ENCODE measurements around the gene CLDN16. TPM values are rescaled to one million over a fixed set of nuclear protein-coding genes. Genes with fewer than 3 reads are reported as not detected.

CLDN16 gene
- total RNA-seq, 1 donor from 2014 or later = 41.8 TPM

GRCh38 chr3:190380184-190380583, 7.8 kb upstream of the CLDN16 start:
- DNase-seq (ENCODE audit: low read depth) = no peak

DNA sequence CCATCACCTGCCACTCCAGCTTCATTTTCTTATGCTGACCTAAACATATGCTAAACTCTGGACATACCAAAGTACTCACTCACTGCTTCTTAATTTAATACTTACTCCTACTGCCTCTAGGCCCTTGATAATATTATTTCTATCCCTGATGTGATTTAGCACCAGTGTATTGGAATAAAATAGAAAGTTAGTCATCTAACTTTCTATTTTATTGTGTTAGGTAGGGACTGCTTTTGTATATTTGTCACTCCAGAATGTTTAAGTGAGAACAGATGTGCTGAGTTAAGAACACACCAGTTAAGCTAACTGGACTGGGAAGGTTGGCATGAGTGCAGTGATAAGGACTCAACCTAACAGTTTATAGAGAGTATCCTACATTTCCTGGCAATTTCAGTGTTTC, 6.5 kb upstream of the CLDN16 start:
- no peak for DNase-seq (ENCODE audit: low read depth)

GRCh38 chr3:190382082-190382481, 5.9 kb upstream of the CLDN16 start:
- peak; percentile 100 for DNase-seq (ENCODE audit: low read depth)

DNA sequence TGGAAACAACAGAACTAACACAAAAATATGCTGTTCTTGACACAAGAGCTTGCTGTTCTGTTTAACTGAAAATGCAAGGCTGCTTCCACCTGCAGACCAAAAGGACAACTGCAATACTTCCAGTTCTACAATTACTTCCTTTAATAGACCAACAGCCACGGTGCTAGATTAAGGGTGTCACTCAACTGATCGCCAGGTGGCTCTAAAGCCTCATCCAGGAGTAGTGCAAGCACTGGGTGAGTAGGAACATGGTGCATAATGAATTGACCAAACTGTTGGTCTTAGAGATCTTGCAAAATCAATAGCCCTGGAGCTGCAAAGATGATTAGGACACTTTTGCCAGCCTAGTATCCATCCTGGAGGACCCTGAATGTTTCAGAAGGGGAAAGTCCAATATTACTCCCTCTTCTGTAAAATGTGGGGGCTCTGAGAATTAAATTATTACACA, 3.6 kb upstream of the CLDN16 start:
- peak; percentile 97 for DNase-seq (ENCODE audit: low read depth)

GRCh38 chr3:190385731-190386688, 2.0 kb upstream of the CLDN16 start:
- DNase-seq (ENCODE audit: low read depth) = peak; percentile 98

DNA sequence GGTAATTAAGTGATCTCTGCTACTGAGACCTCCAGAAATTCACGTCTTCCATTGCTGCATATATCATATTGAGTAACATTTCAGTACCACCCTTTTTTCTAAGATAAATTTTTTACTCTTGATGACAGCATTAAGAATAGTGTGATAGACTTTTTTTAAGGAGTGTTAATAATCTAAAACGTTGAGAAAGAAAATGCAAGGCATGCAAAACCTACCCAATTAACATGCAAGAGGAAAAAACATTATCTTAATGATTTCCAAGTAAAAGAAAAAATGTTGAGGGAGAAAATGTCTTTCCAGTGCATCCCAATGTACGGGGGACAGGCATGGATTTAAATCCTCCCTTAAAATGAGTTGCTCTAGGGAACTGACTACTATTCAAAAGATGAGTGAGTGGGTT, 740 bp downstream of the CLDN16 start:
- DNase-seq (ENCODE audit: low read depth) = no peak

DNA sequence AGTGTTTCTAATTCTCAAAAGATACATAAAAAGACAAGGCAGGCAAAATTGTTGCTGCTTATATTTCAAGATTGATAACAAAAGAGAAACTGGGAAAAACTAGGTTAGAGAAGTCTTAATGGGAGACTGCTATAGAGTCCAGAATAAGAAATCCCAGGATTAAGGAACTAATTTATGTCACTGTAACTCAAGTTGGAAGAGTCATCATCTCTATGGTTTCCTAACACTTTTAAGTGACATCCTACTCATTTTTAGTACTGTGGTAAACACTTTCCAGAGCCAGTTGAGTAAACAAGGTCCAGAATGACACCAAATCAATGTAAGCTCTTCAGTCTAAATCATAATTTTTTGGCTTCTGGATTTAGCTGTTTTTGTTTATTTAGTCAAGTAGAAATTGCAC, 8.0 kb downstream of the CLDN16 start:
- no peak for DNase-seq (ENCODE audit: low read depth)

- no peak for DNase-seq (ENCODE audit: low read depth)
These were observed 9.9 kb downstream of the CLDN16 start for GRCh38 chr3:190397889-190398288.

GRCh38 chr3:190399677-190400076, 11.7 kb downstream of the CLDN16 start:
- no peak for DNase-seq (ENCODE audit: low read depth)

DNA sequence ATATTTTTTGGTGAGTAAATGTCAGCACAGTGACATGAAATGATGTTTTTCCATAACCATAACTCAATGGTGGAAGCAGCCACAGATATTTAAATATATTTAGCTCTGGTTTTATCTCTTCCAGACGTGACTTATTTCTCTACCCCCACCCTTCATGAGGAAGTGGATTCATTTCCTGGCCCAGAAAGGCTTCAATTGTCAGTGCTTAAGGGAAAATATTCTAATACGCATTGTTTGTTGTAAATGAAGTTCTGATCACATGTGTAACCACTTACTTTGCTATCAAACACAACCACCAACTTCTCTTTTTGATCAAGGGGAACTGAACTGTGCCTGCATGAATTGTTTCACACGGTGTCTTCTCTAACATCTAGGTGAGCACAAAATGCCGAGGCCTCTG, 14.0 kb downstream of the CLDN16 start:
- DNase-seq (ENCODE audit: low read depth) = no peak

- DNase-seq (ENCODE audit: low read depth) = no peak
These were observed 16.8 kb downstream of the CLDN16 start for GRCh38 chr3:190404715-190405114.

DNA sequence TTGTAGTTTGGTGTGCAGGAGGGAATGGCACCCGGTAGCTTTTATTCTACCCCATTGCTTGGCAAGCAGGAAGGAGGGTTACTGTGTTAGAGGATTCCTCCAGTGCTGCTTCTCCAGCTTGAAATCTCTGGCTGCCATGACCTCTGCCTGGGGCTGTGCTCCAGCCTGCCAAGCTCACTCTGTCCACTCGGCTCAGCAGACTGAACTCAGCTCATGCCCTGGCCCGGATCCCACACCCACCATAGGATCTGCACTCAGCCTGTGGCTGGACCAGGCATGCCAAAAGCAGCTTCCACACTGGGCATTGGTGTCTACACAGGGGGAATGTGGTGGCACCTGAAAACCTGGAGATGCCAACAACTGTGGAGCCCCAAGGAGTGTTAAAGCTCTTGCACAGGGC, 26.3 kb downstream of the CLDN16 start:
- no peak for DNase-seq (ENCODE audit: low read depth)

DNA sequence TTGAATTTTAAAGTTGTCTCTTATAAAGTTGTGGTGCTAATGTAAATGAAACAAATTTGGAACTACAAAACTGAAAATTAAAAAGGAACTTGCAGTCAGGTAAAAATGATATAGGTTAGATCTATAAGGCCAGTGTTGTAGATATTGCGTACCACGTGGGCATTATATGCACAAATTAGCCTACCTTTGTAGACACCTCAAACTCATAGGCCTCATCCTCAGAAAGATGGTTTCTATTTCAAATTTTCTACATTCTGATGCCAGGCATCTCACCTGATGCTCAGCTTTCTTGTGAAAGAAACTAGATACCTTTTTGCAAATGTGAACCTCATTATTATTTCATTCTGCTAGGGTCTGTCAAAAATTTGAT, 36.1 kb downstream of the CLDN16 start:
- DNase-seq (ENCODE audit: low read depth) = no peak

DNA sequence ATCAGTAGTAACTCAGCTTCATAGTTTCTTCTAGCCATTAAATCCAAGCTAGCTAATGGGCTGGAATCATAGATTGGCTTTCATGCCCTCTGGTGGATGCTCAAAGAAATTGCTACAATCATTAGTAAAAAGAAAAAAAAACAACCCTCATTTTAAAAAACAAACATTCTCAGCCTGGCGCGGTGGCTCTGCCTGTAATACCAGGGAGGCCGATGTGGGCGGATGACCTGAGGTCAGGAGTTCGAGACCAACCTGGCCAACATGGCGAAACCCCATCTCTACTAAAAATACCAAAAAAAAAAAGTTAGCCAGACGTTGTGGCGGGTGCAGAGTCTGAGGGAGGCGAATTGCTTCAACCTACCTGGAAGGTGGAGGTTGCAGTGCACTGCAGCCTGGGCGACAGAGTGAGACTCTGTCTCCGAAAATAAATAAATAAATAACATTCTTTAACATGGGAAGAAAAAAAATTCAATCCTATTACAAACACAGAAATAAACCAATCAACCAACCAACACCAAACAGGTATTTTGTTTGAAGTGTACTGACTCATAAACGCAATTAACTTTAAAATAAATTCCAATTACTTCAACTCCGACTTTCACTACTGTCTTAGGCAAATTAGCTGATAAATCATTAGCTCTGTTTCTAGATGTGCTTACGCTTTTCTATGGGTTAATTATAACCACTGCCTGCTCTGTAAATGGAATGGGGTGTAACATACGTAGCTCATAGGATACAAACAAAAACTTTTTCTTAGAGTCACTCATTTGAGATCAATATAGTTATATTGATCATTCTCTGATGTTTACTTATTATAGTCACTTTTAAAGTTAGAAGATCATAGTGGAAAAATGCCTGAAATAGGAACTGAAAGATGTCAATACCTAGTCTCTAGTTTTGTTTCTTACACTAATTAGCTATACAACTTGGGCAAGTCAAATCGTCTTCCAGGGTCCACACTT, 36.8 kb downstream of the CLDN16 start:
- DNase-seq (ENCODE audit: low read depth) = peak; percentile 84

DNA sequence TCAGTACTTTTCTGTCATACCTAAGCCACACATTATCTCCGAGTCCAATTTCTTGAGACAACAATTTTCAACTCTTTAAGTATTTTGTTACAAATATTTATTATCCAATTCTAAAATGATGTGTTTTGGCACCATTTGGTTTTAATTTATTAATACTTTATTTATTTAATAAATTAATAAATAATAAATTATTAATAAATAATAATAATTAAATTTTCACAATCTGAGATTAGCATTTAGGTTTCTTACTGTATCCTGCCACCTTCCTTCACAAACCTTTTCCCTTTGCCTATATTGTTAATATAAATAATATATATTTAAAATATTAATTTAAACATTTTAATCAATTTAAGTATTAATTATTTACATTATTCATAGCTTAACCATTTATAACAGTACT, 37.9 kb downstream of the CLDN16 start:
- no peak for DNase-seq (ENCODE audit: low read depth)

DNA sequence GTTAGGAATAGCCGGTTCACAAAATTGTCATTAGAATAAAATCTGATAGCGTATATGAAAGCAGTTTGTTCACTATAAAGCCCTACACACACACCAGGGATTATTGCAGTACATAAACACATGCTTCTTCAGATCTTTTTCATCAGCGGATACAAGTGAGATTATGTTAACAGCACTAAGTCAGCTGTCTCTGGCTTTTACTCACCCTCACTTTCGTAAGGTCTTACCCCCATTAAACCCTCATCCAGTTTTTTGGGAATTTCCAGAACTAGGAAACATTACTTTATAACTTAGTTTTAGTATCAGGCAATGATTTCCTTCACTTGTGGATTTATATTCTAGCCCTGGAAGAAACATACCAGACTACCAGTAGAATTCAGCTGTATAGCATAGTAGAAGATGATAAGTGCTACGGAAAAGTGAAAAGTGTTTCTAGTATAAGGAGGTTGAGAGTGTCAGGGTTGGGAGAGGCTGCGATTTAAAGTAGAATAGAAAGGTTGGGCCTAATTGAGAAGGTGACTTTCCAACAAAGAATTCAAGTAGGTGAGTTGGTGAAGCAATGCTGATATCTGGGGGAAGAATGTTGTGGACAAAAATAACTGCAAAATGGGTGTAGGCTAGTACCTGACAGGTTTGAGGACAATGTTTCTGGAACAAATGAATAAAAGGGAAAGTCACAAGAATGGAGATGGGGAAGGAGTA, 39.0 kb downstream of the CLDN16 start:
- DNase-seq (ENCODE audit: low read depth) = no peak

DNA sequence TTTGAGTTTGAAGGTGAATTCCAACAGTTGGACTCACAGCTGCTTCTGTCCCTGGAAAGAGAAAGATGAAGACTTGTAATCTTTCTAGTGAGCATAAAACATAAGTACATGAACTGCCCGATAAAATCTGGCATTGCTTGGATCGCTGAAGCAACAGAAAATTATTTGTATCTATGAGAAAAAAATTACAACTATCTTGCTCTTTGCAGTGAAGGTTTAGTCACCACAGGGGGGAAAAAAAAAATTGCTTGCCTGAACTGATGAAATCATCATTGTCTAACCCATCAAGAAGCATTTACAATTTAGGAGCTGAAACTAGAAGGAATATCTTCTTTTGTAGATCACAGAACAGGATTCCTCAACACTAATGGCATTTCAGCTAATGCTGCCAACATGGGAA, 41.7 kb downstream of the CLDN16 start:
- DNase-seq (ENCODE audit: low read depth) = no peak

- no peak for DNase-seq (ENCODE audit: low read depth)
These were observed 42.9 kb downstream of the CLDN16 start for GRCh38 chr3:190430906-190431305.

GRCh38 chr3:190432216-190432615, 44.3 kb downstream of the CLDN16 start:
- DNase-seq (ENCODE audit: low read depth) = peak; percentile 69

DNA sequence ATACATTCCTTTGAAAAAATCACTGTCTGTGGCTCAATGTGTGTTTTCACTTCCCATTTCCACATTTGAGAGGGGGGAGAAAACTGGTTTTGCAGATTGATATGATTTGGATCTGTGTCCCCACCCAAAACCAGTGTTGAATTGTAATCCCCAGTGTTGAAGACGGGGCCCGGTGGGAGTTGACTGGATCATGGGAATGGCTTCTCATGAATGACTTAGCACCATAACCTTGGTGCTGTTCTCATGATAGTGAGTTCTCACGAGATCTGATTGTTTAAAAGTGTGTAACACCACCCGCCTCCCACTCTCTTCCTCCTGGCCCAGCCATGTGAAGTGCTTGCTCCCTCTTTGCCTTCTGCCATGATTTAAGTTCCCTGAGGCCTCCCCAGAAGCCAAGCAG, 45.7 kb downstream of the CLDN16 start:
- DNase-seq (ENCODE audit: low read depth) = no peak

DNA sequence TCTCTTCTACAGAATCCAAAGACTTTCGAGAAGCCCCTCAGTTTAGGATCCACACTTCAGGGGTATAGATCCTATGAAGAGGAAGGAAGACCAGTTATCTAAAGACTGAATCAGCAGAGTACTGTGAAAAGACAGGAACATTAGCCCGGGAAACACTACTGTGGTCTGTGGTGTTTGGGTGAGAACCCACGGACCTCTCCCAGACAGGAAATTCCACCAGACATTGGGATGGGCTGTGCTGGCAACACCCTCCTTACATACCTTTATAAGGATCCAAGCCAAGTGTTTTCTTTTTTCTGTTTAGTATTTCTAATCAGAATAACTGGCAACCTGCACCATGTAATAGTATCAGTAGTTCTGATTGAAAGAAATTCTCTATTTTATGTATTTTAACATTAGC, 47.7 kb downstream of the CLDN16 start:
- peak; percentile 56 for DNase-seq (ENCODE audit: low read depth)

- DNase-seq (ENCODE audit: low read depth) = no peak
These were observed 48.4 kb downstream of the CLDN16 start for GRCh38 chr3:190436331-190436730.

Measured in renal cortical epithelial cell (primary cell).